HS-27A (cell line): Measurements from ENCODE around the gene OSBPL2.

Source experiments
- DNase-seq: peaks from one replicate; pipeline ENCODE4 v3.0.0-alpha.2; 2012; ENCODE audit warnings: low read depth, missing footprints

OSBPL2 gene

DNA sequence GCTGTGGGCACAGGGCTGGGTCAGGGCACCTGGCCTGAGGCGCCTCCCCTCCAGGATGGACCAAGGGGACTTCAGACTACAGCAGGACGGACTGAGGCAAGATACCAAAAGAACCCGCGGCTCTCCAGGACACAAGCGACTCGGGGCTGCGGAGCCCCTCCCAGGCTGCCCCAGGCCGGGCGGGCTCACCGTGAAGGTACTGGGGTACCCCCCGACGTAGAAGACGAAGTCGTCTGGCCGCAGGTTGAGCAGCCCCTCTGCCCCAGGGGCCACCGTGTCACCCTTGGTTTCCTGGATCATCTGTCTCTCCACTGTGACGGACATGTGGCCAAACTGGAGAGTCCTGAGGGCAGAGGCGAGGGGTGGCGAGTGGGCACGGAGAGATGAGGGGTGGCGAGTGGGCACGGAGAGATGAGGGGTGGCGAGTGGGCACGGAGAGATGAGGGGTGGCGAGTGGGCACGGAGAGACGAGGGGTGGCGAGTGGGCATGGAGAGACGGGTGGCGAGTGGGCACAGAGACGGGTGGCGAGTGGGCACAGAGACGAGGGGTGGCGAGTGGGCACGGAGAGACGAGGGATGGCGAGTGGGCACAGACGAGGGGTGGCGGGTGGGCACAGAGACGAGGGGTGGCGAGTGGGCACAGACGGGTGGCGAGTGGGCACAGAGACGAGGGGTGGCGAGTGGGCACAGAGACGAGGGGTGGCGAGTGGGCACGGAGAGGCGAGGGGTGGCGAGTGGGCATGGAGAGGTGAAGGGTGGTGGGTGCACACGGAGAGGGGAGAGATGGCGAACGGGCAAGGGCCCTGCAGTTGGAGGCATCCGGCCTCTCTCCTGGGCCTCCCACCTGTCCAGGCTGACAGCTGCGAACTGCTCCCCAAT, 75.4 kb downstream of the OSBPL2 start:
- no peak for DNase-seq

DNA sequence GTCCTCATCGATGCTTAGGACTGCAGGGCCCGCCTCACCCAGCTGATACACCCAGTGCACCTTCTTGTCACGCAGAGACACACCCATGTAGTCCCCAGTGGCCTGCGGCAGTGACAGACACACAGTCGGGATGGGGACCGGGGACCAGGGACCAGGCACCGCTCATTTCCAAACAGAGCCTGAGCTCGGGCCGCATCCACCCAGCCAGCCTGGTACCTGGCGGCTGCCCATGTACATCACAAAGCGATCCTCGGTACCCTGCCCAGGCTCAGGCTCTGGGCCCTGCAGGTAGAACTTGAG, 76.0 kb downstream of the OSBPL2 start:
- no peak for DNase-seq

DNA sequence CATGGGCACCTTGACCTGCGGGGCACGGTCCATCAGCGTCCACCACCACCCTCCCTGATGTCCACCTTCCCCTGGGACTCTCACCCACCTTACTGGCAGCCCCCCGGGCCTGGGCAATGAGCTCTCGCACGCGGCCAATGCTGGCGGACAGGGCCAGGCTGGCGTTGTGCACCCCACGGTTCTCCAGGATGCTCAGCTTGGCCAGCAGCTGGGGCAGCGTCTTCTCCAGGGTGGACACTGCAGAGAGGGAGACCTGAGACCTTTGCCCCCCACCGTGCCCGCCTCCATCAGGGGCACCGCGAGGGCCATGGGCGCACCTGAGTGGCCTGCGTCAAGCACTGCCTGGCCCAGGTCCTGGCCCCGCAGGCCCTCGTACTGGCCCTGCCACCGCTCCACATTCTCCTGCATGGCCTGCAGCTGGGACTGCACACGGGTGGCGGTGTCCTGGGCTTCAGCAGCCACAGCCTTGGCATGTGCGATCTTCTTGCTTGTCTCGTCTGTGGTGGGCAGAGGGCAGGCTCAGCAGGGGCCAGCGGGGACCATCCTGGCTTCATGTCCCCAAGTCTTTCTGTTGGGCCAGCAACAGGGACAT, 76.5 kb downstream of the OSBPL2 start:
- no peak for DNase-seq

DNA sequence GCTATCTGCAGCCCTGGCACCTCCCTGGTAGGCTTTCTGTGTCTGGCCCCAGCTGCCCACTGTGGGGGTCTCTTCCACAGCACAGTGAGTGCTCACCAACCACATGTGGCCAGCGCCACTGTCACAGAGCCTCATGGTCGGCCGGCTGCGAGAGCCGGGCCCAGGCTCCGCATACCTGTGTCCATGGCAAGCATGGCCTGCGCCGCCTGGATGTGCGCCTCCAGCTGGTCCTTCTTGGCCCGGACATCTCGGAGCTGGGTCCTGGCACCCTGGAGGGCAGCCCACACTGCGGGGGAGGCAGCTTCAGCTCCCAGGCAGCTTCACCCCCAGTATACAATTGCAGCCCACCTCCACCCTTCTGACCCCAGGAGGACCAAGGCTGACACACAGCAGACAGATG, 77.5 kb downstream of the OSBPL2 start:
- DNase-seq, result no peak

DNA sequence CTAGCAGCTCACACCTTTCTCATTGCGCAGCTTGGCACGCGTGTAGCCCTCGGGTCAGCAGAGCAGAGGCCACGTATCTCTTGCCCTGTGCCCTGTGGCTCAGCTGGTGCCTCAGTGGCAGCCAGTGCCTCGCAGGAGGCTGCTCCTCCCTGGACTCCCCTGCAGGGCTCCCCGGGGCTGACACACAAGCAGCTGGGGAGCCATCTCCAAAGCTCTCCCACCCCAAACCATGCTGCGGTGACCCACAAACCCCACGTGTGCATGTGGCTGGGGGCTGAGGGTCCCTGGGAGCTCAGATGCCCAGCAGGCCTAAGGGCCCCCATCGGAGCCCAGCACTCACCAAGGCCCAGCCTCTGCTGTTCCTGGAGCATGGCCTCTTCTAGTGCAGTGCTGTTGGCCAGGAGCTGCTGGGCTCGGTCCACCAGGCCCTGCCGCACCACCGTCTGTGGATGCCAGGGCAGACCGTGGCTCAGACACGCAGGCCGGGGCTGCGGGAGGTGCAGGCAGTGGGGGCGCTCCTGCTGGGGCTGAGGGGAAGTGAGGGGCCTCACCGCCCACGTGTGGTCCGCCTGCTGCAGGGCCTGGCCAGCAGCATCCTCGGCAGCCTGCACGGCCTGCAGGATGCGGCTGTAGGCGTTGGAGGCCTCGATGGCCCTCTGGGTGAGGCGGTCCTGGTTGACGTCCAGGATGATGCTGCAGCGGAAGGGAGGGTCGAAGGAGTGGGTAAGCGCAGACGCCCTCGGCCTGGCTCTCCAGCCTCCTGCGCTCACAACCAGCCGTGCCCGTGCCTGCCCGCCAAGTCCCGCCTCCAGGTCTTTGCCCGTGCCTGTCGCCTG, 78.2 kb downstream of the OSBPL2 start:
- DNase-seq, result no peak

DNA sequence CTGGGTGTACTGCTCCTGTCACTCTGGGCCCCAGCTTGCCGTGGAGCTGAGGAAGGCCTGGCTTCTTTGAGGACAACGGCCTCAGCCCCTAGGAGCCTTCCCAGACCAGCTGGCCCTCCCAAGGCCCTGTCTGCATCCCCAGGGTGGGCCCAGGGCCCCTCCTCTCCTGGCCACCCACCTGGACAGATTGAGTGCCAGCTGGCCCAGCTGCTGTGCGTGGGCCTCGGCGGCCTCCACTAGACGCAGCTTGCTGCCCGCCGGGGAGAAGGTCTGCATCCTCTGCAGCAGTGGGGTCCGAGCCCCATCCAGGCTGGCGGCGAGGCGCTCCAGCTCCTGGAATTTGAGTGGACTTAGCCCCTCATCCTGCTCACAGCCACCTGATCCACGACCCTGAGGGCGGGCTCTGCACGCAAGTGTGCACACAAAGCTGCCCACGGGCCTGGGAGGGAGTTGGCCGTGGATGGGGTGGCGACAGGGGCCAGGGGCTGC, 78.9 kb downstream of the OSBPL2 start:
- no peak for DNase-seq

DNA sequence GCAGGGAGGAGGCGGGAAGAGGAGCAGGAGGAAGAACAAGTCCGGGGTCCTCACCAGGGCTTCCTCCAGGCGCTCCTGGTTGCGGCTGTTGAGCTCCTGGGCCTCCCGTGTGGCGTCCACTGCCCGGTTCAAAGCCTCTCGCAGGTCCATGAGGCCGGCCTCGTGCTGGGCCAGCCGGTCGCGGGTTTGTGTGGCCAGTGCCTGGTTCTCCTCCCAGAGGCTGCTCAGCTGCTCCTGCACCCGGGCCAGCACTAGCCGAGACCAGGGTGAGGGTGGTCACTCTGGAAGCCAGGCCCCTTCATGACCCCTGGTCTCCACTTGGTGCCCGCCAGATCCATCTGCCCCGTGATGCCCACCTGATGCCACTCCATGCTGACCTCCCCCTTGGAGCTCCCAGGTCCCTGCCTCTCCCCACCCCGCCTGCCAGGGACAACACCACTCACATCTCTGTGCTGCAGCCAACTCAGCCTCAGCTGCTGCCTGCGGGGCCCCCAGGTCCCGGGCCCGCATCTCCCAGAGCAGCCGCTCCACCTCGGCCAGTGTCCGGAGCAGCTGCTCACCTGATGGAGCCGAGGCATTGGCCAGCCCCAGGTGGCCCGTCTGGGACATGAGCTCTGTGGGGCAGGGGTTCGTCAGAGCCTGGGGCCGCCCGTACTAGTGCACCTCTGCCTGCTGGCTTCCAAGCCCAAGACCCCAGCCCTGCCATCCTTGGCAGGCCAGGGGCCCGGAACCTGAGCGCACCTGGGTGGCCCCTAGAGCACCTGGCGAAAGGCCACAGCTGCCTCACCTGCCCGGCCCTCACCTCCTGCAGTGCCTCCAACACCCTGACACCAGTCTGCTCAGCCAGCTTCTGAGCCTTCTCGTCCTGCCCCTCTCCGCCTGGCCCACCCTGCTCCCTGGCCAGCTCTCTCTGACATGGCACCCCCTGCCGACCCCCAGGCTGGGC, 80.4 kb downstream of the OSBPL2 start:
- no peak for DNase-seq

DNA sequence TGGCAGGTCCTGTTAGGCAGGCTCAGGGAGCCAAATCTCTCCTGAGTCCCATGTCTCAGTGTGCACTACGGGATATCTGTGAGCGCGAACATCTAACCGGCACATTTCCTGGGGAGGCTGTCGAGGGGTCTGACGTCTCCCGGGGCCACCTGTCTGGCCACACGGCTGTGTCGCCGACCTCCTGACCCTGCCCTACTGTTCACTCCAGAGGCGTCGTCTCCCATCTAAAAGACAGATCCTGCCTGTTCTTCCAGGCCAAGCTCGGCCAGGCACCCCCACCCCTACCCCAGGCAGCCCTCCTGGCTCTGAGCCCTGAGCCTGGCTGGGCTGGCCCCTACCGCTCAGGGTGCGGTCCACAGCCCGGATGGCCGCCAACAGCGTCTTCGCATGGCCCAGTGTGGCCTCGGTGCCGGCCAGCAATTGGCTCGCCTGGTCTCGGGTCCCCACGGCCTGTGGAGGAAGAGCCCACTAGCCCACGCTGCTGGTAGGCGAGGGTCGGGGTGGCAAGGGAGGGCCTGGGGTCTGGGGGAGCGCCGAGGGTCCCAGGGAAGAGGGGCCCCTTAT, 81.1 kb downstream of the OSBPL2 start:
- DNase-seq, result no peak

DNA sequence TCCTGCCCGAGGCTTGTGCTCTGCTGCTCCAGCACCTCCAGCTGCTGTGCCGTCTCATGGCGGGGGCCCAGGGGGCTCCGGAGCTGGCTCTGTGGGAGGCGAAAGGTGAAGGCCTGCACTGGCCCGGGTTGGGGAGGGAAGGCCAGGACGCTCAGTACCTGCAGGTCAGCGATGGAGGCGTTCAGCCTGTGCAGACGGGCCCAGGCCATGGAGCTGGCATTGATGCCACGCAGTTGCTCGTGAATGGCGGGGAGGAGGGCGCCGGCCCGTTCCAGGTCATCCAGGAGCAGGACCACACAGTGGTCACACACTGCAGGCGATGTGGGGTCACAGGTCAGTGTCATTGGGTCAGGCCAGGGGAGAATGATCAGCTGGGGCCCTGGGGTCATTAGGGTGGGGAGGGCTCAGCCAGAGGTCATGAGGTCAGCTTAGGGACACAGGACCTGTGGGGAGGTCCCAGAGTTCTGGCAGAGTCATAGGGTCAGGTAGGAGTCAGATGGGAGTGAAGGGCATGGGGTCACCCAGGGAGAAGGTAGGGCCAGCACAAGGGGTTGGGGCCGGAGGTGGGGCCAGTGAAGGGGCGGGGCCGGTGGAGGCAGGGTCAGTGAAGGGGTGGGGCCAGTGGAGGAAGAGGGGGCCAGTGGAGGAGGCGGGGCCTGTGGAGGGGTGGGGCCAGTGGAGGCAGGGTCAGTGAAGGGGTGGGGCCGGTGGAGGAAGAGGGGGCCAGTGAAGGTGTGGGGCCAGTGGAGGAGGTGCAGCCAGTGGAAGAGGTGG, 82.4 kb downstream of the OSBPL2 start:
- DNase-seq, result no peak

DNA sequence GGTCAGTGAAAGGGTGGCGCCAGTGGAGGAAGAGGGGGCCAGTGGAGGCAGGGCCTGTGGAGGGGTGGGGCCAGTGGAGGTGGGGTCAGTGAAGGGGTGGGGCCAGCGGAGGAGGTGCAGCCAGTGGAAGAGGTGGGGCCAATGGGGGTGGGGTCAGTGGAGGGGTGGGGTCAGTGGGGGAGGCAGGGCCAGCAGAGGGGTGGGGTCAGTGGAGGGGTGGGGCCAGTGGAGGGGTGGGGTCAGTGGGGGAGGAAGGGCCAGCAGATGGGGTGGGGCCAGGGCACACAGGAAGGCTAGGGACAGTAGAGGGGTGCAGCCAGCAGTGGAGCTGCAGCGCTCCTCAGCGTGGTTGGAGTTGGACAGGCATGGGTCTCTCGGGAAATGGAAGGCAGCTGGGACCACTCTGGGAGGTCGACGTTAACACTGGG, 83.2 kb downstream of the OSBPL2 start:
- no peak for DNase-seq

DNA sequence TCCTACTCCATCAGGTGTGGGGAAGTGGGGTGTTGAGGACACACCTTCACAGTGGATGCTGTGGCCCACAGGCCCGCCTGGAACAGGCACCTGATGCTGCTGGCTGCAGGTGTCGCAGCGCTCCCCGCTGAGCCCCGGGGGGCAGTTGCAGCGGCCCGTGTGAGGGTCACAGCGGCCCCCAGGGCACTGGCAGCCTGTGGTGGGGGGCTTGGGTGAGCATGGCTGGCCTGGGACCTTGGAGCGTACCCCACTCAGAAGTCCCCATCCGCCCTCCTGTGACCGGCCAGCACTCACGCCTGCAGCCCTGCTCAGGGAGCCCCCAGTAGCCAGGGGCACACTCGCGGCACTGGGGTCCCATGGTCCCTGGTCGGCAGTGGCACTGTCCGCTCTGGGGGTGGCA, 83.7 kb downstream of the OSBPL2 start:
- DNase-seq, result no peak

DNA sequence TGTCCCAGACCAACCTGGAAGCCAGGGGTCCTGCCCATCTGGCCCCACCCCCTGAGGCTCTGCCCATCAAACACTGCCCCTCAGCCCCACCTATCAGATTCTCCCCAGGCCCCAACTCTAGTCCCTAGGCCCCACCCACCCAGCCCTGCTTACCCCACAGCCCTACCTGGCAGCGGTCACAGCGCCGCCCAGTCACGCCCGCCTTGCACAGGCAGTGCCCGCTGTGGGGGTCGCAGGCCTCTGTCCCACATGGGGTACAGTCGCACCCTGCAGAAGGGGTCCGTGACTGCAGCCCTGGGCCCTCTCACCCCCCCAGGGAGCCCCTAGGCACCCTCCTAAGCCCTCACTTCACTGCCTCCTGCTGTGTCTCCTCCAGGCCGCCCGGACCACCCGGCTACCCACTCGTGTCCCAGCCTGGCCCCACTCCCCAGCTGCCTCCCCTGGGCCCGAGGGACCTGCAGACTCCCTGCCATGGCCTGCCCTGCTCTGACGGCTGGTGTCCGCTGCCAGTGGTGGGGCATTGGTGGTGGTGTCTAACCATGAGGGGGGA, 84.2 kb downstream of the OSBPL2 start:
- DNase-seq, result no peak

DNA sequence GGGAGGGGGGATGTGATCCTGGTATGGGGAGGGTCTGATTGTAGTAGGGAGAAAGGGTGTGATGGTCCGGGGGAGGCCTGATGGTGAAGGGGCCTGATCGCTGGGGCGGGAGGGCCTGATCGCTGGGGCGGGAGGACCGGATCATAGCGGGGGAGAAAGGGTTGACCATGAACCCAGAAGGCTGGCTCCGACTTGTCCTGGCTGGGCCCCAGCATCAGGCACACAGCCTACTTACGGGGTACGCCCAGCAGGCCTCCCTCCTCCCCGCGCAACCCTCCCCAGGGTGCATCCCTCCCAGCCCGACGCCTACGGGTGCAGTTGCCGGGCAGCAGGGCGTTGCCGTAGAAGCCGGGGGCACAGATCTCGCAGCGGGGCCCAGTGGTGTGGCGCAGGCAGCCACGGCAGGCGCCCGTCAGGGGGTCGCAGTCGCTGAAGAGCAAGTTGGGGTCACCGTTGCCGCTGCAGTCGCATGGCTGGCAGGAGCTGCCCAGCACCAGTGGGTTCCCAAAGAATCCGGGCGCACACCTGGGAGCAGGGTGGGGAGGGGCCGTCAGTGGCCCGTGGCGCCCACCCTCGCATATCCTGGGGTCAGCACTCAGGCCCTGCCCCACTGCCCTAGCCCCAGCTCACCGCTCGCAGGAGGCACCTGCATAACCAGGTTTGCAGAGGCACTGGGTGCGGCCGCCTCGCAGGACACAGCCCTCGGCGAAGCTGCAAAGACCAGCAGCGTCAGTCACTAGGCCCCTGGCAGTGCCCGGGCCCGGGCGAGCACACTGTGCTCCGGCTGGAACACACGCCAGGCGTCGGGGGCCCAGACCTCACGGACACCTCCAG, 85.0 kb downstream of the OSBPL2 start:
- no peak for DNase-seq

DNA sequence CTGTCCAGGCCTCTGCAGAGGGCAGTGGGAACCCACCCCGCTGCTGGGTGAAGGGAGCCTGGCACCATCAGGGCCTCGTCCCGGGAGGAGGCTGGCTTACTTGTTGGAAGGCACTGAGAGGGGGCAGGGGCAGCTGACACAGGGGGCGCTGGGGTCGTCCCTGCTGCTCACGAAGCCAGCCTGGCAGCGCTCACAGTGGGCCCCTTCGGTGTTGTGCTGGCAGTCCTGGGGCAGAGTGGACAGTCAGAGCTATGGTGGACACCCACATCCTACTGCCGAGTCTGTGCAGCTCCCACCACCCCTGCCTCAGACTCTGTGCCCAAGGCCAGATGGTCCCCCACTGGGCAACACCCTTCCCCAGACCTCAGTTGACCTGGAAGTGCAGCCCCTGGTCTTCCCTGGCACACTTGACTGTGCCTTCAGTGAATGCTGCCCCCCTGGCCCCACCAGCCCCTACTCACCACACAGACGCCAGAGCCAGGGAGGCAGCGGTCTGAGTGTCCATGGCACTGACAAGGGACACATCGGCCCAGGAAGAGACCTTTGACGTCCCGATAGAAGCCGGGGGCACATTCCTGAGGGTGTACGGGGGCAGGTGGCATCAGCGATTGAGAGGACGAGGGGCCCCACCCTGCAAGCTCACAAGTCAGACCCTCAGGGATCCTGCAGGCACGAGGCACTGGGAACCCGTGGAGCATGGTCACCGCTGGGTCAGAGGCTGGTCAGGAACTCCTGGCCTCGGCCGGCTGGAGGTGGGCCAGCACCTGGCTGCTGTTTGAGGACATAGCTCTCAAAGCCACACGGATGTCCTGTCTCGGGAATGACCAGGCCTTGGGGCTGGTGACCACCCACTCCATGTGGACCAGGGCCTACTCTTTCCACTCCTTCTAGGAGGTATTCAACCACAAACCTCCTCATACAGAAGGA, 85.9 kb downstream of the OSBPL2 start:
- DNase-seq, result no peak

DNA sequence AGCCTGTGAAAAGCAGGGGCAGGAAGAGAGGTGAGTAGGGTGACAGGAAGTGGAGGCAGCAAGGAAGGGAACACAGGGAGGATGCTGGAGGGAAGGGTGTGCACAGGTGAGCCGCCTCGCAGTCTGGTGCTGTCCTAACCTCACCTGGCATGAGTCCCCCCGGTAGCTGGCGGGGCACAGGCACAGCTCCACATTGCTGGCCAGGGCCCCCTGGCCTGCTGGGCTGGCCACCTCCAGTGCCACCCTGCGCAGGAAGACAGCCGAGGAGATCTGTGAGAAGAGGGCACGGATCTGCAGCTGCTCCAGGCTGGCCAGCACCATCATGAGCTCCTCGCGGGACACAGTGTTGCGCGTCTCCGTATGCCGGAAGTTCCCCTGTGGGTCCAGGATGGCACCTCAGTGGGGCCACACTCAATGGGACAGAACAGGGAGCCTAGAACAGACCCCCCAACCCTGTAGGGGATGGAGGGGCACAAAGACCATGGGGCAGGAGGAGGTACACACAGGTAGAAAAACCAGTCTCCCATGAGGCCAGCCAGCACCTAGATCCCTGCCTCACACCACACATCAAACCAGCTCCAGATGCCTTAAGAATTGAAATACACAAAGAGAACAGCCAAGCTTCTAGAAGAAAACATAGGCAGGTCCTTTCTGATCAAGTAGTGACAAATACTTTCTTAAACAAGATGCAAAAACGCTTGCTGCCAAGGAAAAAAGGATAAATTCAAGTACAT, 87.0 kb downstream of the OSBPL2 start:
- DNase-seq, result no peak

DNA sequence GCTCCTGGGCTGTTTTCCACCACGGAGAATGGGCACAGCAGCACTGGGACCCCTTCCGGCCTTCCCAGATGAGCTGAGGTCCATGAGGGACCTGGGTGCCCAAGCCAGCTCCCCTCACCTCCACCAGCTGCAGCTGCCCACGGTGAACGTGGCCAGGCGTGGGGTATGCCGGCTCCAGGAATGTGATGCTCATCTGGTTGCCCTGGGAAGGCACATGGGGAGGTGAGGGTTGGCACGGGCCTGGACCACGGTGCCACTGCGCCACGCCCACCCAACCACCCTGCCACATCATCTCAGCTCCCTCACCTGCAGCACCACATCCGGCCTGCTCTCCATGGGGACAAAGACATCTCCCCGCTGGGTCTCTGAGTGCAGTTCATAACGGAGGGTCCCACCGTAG, 88.2 kb downstream of the OSBPL2 start:
- DNase-seq, result no peak

DNA sequence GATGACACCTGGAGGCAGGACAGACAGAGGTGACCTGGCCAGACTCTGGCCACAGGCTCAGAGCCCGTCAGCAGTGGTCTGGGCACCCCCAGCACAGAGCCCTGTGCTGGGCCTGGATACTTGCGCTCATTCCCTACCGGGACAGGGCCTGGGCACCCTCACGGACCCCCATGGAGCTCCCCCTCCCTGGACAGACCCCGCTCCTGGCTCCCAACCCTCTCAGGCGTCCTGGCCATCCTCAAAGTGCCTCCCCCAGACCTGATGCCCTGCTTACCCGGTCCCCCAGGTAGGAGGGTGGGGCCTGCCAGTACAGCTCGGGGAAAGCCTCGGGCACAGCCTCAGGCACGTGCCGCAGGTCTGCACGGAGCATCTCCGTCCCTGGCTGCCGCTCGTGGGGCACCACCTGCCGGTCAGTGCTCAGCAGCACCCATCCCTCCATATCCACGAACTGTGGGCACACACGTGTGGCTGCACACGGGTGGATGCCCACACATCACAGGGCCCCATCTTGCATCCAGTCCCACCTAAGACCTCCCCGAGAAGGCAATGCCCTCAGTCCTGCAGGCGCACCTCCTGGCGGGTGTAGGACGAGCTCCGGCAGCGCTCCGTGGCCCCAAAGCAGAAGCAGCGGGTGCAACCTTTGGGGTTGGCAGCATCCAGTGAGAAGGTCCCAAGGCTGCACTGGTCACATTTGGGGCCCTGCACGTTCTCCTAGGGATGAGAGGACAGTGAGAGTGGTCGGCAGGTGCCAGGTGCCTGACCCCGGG, 88.8 kb downstream of the OSBPL2 start:
- no peak for DNase-seq
